Spleen (tissue), 11 donors: ENCODE results near the gene CHST8. TPM values are rescaled to one million over a fixed set of nuclear protein-coding genes. Genes with fewer than 3 reads are reported as not detected.
"Not testable (repeated sequence)": the region's sequence is repeated elsewhere in the genome, so short reads cannot be mapped to it uniquely, and the experiment has no call there.

Experiments
- DNase-seq: peaks from one replicate; pipeline ENCODE4 v3.0.0-alpha.2; 2020
- H3K27ac ChIP-seq, 8 donors: fragments of 200-600 bp; sonication (generic) in 7 of 8; 1 replicate in 4 of 8; 2 replicates in 4 of 8; pipeline versions ENCODE4 v1.5.0 to v1.8.0; 2016 to 2021; ENCODE audit warnings: inconsistent platforms in 4 of 8, mild to moderate bottlenecking in 4 of 8, moderate library complexity in 1 of 8
- H3K27me3 ChIP-seq, 7 donors: fragments of 200-600 bp; sonication (generic) in 6 of 7; replicated peaks in 1 of 7; 1 replicate in 4 of 7; 2 replicates in 3 of 7; pipeline versions ENCODE4 v1.5.0 to v1.8.0; 2016 to 2021; ENCODE audit warnings: inconsistent platforms in 3 of 7, mild to moderate bottlenecking in 1 of 7
- H3K36me3 ChIP-seq, 6 donors: fragments of 200-600 bp; sonication (generic) in 5 of 6; 1 replicate in 4 of 6; 2 replicates in 2 of 6; pipeline versions ENCODE4 v1.5.0 to v1.8.0; 2016 to 2021; ENCODE audit warnings: inconsistent platforms in 2 of 6
- H3K4me1 ChIP-seq, 6 donors: fragments of 200-600 bp; sonication (generic) in 5 of 6; 1 replicate in 3 of 6; 2 replicates in 3 of 6; pipeline versions ENCODE4 v1.5.0 to v1.8.0; 2016 to 2021; ENCODE audit warnings: inconsistent platforms in 3 of 6
- H3K4me3 ChIP-seq, 8 donors: fragments of 200-600 bp; sonication (generic) in 7 of 8; 1 replicate in 4 of 8; 2 replicates in 4 of 8; pipeline versions ENCODE4 v1.5.0 to v1.8.0; 2016 to 2021; ENCODE audit warnings: inconsistent platforms in 4 of 8, mild to moderate bottlenecking in 4 of 8, moderate library complexity in 2 of 8
- H3K9me3 ChIP-seq, 8 donors: fragments of 200-600 bp; sonication (generic) in 7 of 8; 1 replicate in 4 of 8; 2 replicates in 4 of 8; pipeline versions ENCODE4 v1.5.0 to v1.8.0; 2016 to 2021; ENCODE audit warnings: inconsistent platforms in 4 of 8
- CTCF ChIP-seq, 11 experiments: fragments of 200-600 bp in 7 of 11; fragments of 450-650 bp in 4 of 11; sonication (generic) in 4 of 11; IDR thresholded peaks in 8 of 11; conservative IDR thresholded peaks in 3 of 11; 1 replicate in 7 of 11; 2 replicates in 4 of 11; pipeline versions ENCODE4 v1.4.0 to v1.8.0; 2016 to 2021; ENCODE audit warnings: antibody characterized with exemption in 11 of 11, inconsistent platforms in 4 of 11, mild to moderate bottlenecking in 1 of 11
- POLR2A ChIP-seq, 3 donors: fragments of 450-650 bp; IDR thresholded peaks; one replicate each; pipeline ENCODE4 v1.5.1; 2017; ENCODE audit warnings: antibody characterized with exemption in 3 of 3, mild to moderate bottlenecking in 1 of 3
- POLR2AphosphoS5 ChIP-seq, 3 donors: sonication (generic); formaldehyde crosslinking; IDR thresholded peaks; one replicate each; pipeline ENCODE4 v1.5.1; 2017; ENCODE audit warnings: antibody characterized with exemption in 3 of 3
- WGBS, 5 donors: extraction: QIAGEN DNeasy Blood & Tissue Kit in 3 of 5; methylation state at CpG; one replicate each; pipeline versions ENCODE4 v1.1.5 to v1.1.7; 2013 to 2018; 5-methylcytosine and 5-hydroxymethylcytosine counted together
- intact Hi-C: fragments of 100-400 bp; cut with DNase I; formaldehyde crosslinking; loops from one replicate; pipeline ENCODE4 v1.15.0; 2023; ENCODE audit warnings: low total_unique reads
- polyA plus RNA-seq, 3 donors: library from polyadenylated mRNA; stranded (reverse); fragments of 200-250 nt; gene quantifications; one replicate each; pipeline ENCODE4 v1.2.1, GENCODE V29; 2013
- total RNA-seq, 7 donors: library from RNA; depleted of rRNA in 3 of 7; stranded (reverse); fragments of >200 nt in 3 of 7; fragmentation: NEBNext Ultra II Directional in 4 of 7; extraction: Animal tissue kit (Norgen Biotek cat#: 25700) in 4 of 7; gene quantifications; one replicate each; pipeline versions ENCODE4 v1.1.0 to v1.2.1, GENCODE V29; 2016 to 2021
- donor health status: healthy with polysubstance abuse.
- donor health status: DM: no; HTN: no; CAD: no; lungs with moderate emphysema.
- donor health status: DM: no; HTN: no; CAD: no.
- donor health status: Bipolar disorder and iron deficiency.
- donor health status: healthy.
- donor health status: DM: no; HTN: no; CAD: no.
- donor health status: DM: yes; HTN: yes; CAD: no.

CHST8 gene
- total and polyA plus RNA-seq, 10 donors = 0.43 to 4.0 (median 1.6) TPM

DNA sequence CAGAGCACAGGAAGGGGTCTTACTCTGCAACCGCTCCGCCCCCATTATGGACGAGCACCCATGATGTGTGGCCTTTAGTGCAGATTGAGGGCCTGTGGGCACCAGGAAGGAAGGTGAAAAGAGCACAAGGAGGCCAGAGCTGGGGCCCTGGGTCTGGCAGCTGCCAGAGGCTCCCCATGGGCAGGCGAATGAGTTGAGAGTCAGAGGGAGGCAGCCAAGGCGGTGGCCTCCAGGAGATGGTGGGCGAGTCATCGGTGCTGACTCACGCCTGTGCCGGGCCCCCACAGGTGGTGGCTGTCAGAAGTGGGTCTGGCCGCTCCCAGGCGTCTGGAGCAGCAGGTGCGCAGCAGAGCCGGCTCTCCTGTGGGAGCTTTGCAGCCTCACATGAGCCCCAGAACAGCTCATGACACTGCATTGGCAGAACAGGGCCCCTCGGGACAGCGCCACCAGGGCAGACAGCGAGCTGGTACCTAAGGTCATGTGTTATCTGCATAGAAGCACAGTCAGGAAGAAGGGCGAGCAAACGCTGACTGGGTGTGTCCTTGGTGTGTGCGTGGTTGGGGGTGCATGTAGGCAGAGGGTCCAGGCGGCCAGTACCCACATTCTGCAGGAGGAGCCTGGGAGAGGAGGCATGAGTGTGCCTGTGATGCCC, 68.8 kb downstream of the CHST8 start:
- DNase-seq = peak; percentile 59
- H3K27ac ChIP-seq = no peak overlapping the region
- H3K4me1 ChIP-seq = no peaks in the 10 kb centered on the region
- WGBS, 5 donors = 74 to 82% (median 80%) methylated on average over 14 to 20 of the region's 20 CpGs
- intact Hi-C loops = no loop called here
- H3K36me3 ChIP-seq = no peaks in the 10 kb centered on the region
- H3K4me3 ChIP-seq = no peak overlapping the region
- no peaks in the 10 kb centered on the region for H3K9me3 ChIP-seq
- no peak for TF ChIP-seq POLR2AphosphoS5 (IDR thresholded peaks at IDR 0.05)
- TF ChIP-seq CTCF (IDR thresholded peaks at IDR 0.05 in 8 of 11, conservative IDR thresholded peaks at IDR 0.05 in 3 of 11) = no peak
- no peak for TF ChIP-seq POLR2A (IDR thresholded peaks at IDR 0.05)
- peaks cover 0 to 38% (median 0%) of the 10 kb centered on the region in 7 donors for H3K27me3 ChIP-seq

GRCh38 chr19:33691030-33691427, 69.3 kb downstream of the CHST8 start:
- TF ChIP-seq POLR2AphosphoS5 (IDR thresholded peaks at IDR 0.05) = no peak
- no peak for TF ChIP-seq CTCF (IDR thresholded peaks at IDR 0.05 in 8 of 11, conservative IDR thresholded peaks at IDR 0.05 in 3 of 11)
- no peak for TF ChIP-seq POLR2A (IDR thresholded peaks at IDR 0.05)
- WGBS, 5 donors = 81 to 88% (median 84%) methylated on average over 10 to 12 of the region's 12 CpGs

GRCh38 chr19:33691736-33692135, 70.0 kb downstream of the CHST8 start:
- peak; percentile 40 for DNase-seq
- TF ChIP-seq POLR2A (IDR thresholded peaks at IDR 0.05) (no peak), CTCF (IDR thresholded peaks at IDR 0.05 in 8 of 11, conservative IDR thresholded peaks at IDR 0.05 in 3 of 11) (no peak), POLR2AphosphoS5 (IDR thresholded peaks at IDR 0.05) (no peak)
- WGBS, 5 donors = 64 to 81% (median 75%) methylated on average over 7 of the region's 7 CpGs
- peaks cover 0 to 25% (median 0%) of the 10 kb centered on the region in 7 donors for H3K27me3 ChIP-seq
- H3K4me1 ChIP-seq = no peaks in the 10 kb centered on the region
- intact Hi-C loops = no loop called here
- H3K27ac ChIP-seq = no peak overlapping the region
- H3K4me3 ChIP-seq = no peak overlapping the region
- no peaks in the 10 kb centered on the region for H3K9me3 ChIP-seq
- no peaks in the 10 kb centered on the region for H3K36me3 ChIP-seq

More at GRCh38 chr19:33691030-33691427, 69.3 kb downstream of the CHST8 start:
- no peak overlapping the region for H3K27ac ChIP-seq
- peak; percentile 50 for DNase-seq
- H3K4me3 ChIP-seq = no peak overlapping the region
- intact Hi-C loops = no loop called here
- no peaks in the 10 kb centered on the region for H3K9me3 ChIP-seq
- peaks cover 0 to 33% (median 0%) of the 10 kb centered on the region in 7 donors for H3K27me3 ChIP-seq
- no peaks in the 10 kb centered on the region for H3K36me3 ChIP-seq
- H3K4me1 ChIP-seq = no peaks in the 10 kb centered on the region

- no peaks in the 10 kb centered on the region for H3K4me1 ChIP-seq
- H3K27ac ChIP-seq = no peak overlapping the region
- 72 to 85% (median 83%) methylated on average over 3 of the region's 3 CpGs for WGBS, 5 donors
- H3K4me3 ChIP-seq = no peak overlapping the region
- H3K9me3 ChIP-seq = no peaks in the 10 kb centered on the region
- H3K36me3 ChIP-seq = no peaks in the 10 kb centered on the region
- no peak for TF ChIP-seq CTCF (IDR thresholded peaks at IDR 0.05 in 8 of 11, conservative IDR thresholded peaks at IDR 0.05 in 3 of 11)
- TF ChIP-seq POLR2A (IDR thresholded peaks at IDR 0.05) = no peak
- TF ChIP-seq POLR2AphosphoS5 (IDR thresholded peaks at IDR 0.05) = no peak
- intact Hi-C loops = no loop called here
- H3K27me3 ChIP-seq = peaks cover 0 to 6% (median 0%) of the 10 kb centered on the region in 7 donors
- no peak for DNase-seq
Measured at GRCh38 chr19:33693678-33694077, 71.9 kb downstream of the CHST8 start.

- H3K4me3 ChIP-seq, H3K4me1 ChIP-seq, H3K27me3 ChIP-seq, H3K27ac ChIP-seq, H3K36me3 ChIP-seq, DNase-seq, intact Hi-C loops, H3K9me3 ChIP-seq: not testable (repeated sequence)
- 84 to 99% (median 93%) methylated on average over 3 of the region's 3 CpGs for WGBS, 5 donors
Measured at GRCh38 chr19:33695547-33695946, 73.8 kb downstream of the CHST8 start.
